ENCODE results near the gene ZGLP1. TPM values are rescaled to one million over a fixed set of nuclear protein-coding genes. Genes with fewer than 3 reads are reported as not detected.

Gene ZGLP1
- polyA plus RNA-seq, 3 donors: 2.9 to 3.9 (median 3.4) TPM

GRCh38 chr19:10328558-10329429 is 19.2 kb upstream of the ZGLP1 start:
- no peak for DNase-seq (ENCODE audit: low read depth in 3 of 3, low spot score in 2 of 3)

- DNase-seq (ENCODE audit: low read depth in 3 of 3, low spot score in 2 of 3): no peak
Observed at GRCh38 chr19:10327793-10328192, 18.2 kb upstream of the ZGLP1 start.

- no peak for DNase-seq (ENCODE audit: low read depth in 3 of 3, low spot score in 2 of 3)
Observed at GRCh38 chr19:10325732-10326131, 16.1 kb upstream of the ZGLP1 start.

- DNase-seq (ENCODE audit: low read depth in 3 of 3, low spot score in 2 of 3): no peak
Observed at GRCh38 chr19:10321874-10322835, 12.5 kb upstream of the ZGLP1 start.

- DNase-seq (ENCODE audit: low read depth in 3 of 3, low spot score in 2 of 3): no peak
Observed at GRCh38 chr19:10321417-10321797, 11.8 kb upstream of the ZGLP1 start.

GRCh38 chr19:10320602-10321416 is 11.2 kb upstream of the ZGLP1 start:
- DNase-seq (ENCODE audit: low read depth in 3 of 3, low spot score in 2 of 3): no peak

GRCh38 chr19:10318807-10319682 is 9.4 kb upstream of the ZGLP1 start:
- DNase-seq (ENCODE audit: low read depth in 3 of 3, low spot score in 2 of 3): no peak

- no peak for DNase-seq (ENCODE audit: low read depth in 3 of 3, low spot score in 2 of 3)
Observed at GRCh38 chr19:10317857-10318462, 8.3 kb upstream of the ZGLP1 start.

GRCh38 chr19:10317045-10317856 is 7.6 kb upstream of the ZGLP1 start:
- DNase-seq (ENCODE audit: low read depth in 3 of 3, low spot score in 2 of 3): no peak

- DNase-seq (ENCODE audit: low read depth in 3 of 3, low spot score in 2 of 3): no peak
Observed at GRCh38 chr19:10316229-10317044, 6.8 kb upstream of the ZGLP1 start.

GRCh38 chr19:10315335-10316214 is 6.0 kb upstream of the ZGLP1 start, which contains the start of gene FDX2:
FDX2 (minus strand) TSS chr19:10316015; CDS start chr19:10315996, 19 bp downstream.
- peak in 1 of 3 donors; percentile 66 for DNase-seq (ENCODE audit: low read depth in 3 of 3, low spot score in 2 of 3)

- no peak for DNase-seq (ENCODE audit: low read depth in 3 of 3, low spot score in 2 of 3)
Observed at GRCh38 chr19:10306327-10306726, 3.3 kb downstream of the ZGLP1 start.

GRCh38 chr19:10305139-10305806 is 4.3 kb downstream of the ZGLP1 start:
- DNase-seq (ENCODE audit: low read depth in 3 of 3, low spot score in 2 of 3): no peak

- DNase-seq (ENCODE audit: low read depth in 3 of 3, low spot score in 2 of 3): no peak
Observed at GRCh38 chr19:10299545-10300458, 9.8 kb downstream of the ZGLP1 start.

All from right renal cortex interstitium (tissue), 3 donors.